Progenitor cell of endocrine pancreas (in vitro differentiated cells): ENCODE measurements around the gene DPT. TPM values are rescaled to one million over a fixed set of nuclear protein-coding genes. Genes with fewer than 3 reads are reported as not detected.

ENCODE experiments used
- DNase-seq: peaks from one replicate; pipeline ENCODE4 v3.0.0; 2021; ENCODE audit warnings: low spot score; ENCODE audit not compliant: unreplicated experiment
- H3K27ac Mint-ChIP-seq: 2 replicates; pipeline ENCODE4 v1.8.0; 2021; ENCODE audit warnings: mild to moderate bottlenecking, moderate library complexity, mixed read lengths
- H3K27me3 Mint-ChIP-seq: 2 replicates; pipeline ENCODE4 v1.8.0; 2021; ENCODE audit warnings: mixed read lengths
- H3K36me3 Mint-ChIP-seq: 2 replicates; pipeline ENCODE4 v1.8.0; 2022; ENCODE audit warnings: mixed read lengths; ENCODE audit not compliant: insufficient read depth
- H3K4me1 Mint-ChIP-seq: 2 replicates; pipeline ENCODE4 v1.8.0; 2021; ENCODE audit warnings: low read depth, mixed read lengths
- H3K4me3 Mint-ChIP-seq: 2 replicates; pipeline ENCODE4 v1.8.0; 2021; ENCODE audit warnings: low read depth, mild to moderate bottlenecking, moderate library complexity, mixed read lengths
- H3K9me3 Mint-ChIP-seq: 2 replicates; pipeline ENCODE4 v1.8.0; 2021; ENCODE audit warnings: low read depth, mixed read lengths
- CTCF ChIP-seq: fragments of 200-600 bp; sonication (generic); IDR thresholded peaks from one replicate; pipeline ENCODE4 v1.5.0; 2021; ENCODE audit warnings: antibody characterized with exemption, mild to moderate bottlenecking; ENCODE audit not compliant: unreplicated experiment
- total RNA-seq: library from RNA; stranded (reverse); gene quantifications from 2 replicates; pipeline ENCODE4 v1.2.1, GENCODE V29; 2021

The DPT gene
- total RNA-seq, 1 donor from 2014 or later = not detected

GRCh38 chr1:168714012-168714411 is 15.0 kb downstream of the DPT start:
- Mint-ChIP-seq H3K27me3 (no peaks in the 10 kb centered on the region), H3K4me3 (no peak overlapping the region), H3K36me3 (no peaks in the 10 kb centered on the region), H3K27ac (no peak overlapping the region), H3K9me3 (no peaks in the 10 kb centered on the region), H3K4me1 (peaks cover 10% of the 10 kb centered on the region)
- TF ChIP-seq CTCF = no peak
- DNase-seq = no peak

GRCh38 chr1:168709405-168710363 is 19.3 kb downstream of the DPT start:
- no peak for DNase-seq
- H3K27me3 Mint-ChIP-seq = peaks cover 2% of the 10 kb centered on the region

GRCh38 chr1:168708698-168709404 is 20.2 kb downstream of the DPT start:
- no peaks in the 10 kb centered on the region for H3K9me3 Mint-ChIP-seq

More at GRCh38 chr1:168709405-168710363, 19.3 kb downstream of the DPT start:
- Mint-ChIP-seq H3K27ac (peak overlapping the region; percentile 79), H3K9me3 (no peaks in the 10 kb centered on the region), H3K36me3 (no peaks in the 10 kb centered on the region), H3K4me3 (no peak overlapping the region), H3K4me1 (peaks cover 16% of the 10 kb centered on the region)
- no peak for TF ChIP-seq CTCF

GRCh38 chr1:168706391-168706992 is 22.5 kb downstream of the DPT start:
- H3K27me3 Mint-ChIP-seq = peaks cover 2% of the 10 kb centered on the region
- no peak overlapping the region for H3K27ac Mint-ChIP-seq
- no peaks in the 10 kb centered on the region for H3K9me3 Mint-ChIP-seq
- peaks cover 16% of the 10 kb centered on the region for H3K4me1 Mint-ChIP-seq
- DNase-seq = no peak
- TF ChIP-seq CTCF = no peak
- H3K36me3 Mint-ChIP-seq = no peaks in the 10 kb centered on the region
- no peak overlapping the region for H3K4me3 Mint-ChIP-seq

More at GRCh38 chr1:168708698-168709404, 20.2 kb downstream of the DPT start:
- Mint-ChIP-seq H3K27me3 (peaks cover 2% of the 10 kb centered on the region), H3K4me3 (no peak overlapping the region), H3K27ac (peak overlapping the region; percentile 15), H3K4me1 (peaks cover 16% of the 10 kb centered on the region), H3K36me3 (no peaks in the 10 kb centered on the region)
- no peak for DNase-seq
- TF ChIP-seq CTCF = no peak
